Suprapubic skin (tissue), 4 donors: ENCODE measurements around the gene ASIC2.

Experiments used
- EP300 ChIP-seq: sonication (generic); formaldehyde crosslinking; IDR thresholded peaks from one replicate; pipeline ENCODE4 v1.6.1; 2017; ENCODE audit warnings: antibody characterized with exemption
- POLR2A ChIP-seq, 2 donors: fragments of 450-650 bp; IDR thresholded peaks; one replicate each; pipeline ENCODE4 v1.6.1; 2017; ENCODE audit warnings: antibody characterized with exemption in 2 of 2, mild to moderate bottlenecking in 2 of 2, moderate library complexity in 2 of 2
- POLR2AphosphoS5 ChIP-seq, 3 donors: sonication (generic); formaldehyde crosslinking; IDR thresholded peaks; one replicate each; pipeline ENCODE4 v1.6.1; 2017; ENCODE audit warnings: antibody characterized with exemption in 3 of 3
- TF ChIP-seq, protein P1 (sequence below), 2 donors: fragments of 200-600 bp in 1 of 2; fragments of 450-650 bp in 1 of 2; sonication (generic) in 1 of 2; IDR thresholded peaks; one replicate each; pipeline ENCODE4 v1.5.1; 2016 to 2019; ENCODE audit warnings: antibody characterized with exemption in 2 of 2, mild to moderate bottlenecking in 1 of 2, moderate library complexity in 1 of 2

DNA sequence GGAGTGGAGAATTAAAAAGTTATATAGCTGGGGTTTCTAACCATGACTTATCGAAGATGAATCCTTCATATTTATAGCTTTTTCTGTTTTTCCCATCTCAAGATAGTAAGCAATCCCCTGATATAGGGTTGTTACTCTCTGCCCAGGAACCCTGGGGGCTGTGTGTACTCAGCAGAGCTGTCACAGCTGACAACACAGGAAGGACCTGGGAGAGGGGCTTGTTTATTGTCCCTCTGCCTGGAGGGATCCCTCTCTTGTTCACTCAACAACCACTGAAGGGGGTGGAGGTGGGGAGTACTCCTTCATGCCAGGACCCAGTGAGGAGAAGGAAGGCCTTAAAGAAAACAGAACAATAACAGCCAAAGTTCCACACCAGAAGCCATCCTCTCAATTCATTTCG is 19.8 kb downstream of the ASIC2 start:
- TF ChIP-seq, protein P1, sequence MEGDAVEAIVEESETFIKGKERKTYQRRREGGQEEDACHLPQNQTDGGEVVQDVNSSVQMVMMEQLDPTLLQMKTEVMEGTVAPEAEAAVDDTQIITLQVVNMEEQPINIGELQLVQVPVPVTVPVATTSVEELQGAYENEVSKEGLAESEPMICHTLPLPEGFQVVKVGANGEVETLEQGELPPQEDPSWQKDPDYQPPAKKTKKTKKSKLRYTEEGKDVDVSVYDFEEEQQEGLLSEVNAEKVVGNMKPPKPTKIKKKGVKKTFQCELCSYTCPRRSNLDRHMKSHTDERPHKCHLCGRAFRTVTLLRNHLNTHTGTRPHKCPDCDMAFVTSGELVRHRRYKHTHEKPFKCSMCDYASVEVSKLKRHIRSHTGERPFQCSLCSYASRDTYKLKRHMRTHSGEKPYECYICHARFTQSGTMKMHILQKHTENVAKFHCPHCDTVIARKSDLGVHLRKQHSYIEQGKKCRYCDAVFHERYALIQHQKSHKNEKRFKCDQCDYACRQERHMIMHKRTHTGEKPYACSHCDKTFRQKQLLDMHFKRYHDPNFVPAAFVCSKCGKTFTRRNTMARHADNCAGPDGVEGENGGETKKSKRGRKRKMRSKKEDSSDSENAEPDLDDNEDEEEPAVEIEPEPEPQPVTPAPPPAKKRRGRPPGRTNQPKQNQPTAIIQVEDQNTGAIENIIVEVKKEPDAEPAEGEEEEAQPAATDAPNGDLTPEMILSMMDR (IDR thresholded peaks at IDR 0.05), result no peak
- TF ChIP-seq POLR2AphosphoS5 (IDR thresholded peaks at IDR 0.05) (no peak), POLR2A (IDR thresholded peaks at IDR 0.05) (no peak), EP300 (no peak)
